Prostate gland (tissue), 2 donors: ENCODE data around the gene RNF168.

Experiments used
- POLR2A ChIP-seq: fragments of 450-650 bp; IDR thresholded peaks from one replicate; pipeline ENCODE4 v1.6.1; 2016; ENCODE audit warnings: antibody characterized with exemption, mild to moderate bottlenecking
- TF ChIP-seq, protein P1 (sequence below), 4 experiments: fragments of 200-600 bp in 2 of 4; fragments of 450-650 bp in 2 of 4; sonication (generic) in 2 of 4; IDR thresholded peaks; 1 replicate in 3 of 4; 2 replicates in 1 of 4; pipeline ENCODE4 v1.5.1; 2016 to 2019; ENCODE audit warnings: antibody characterized with exemption in 4 of 4, mild to moderate bottlenecking in 2 of 4, moderate library complexity in 2 of 4

GRCh38 chr3:196471551-196471950 lies 32.0 kb downstream of the RNF168 start:
- TF ChIP-seq, protein P1, sequence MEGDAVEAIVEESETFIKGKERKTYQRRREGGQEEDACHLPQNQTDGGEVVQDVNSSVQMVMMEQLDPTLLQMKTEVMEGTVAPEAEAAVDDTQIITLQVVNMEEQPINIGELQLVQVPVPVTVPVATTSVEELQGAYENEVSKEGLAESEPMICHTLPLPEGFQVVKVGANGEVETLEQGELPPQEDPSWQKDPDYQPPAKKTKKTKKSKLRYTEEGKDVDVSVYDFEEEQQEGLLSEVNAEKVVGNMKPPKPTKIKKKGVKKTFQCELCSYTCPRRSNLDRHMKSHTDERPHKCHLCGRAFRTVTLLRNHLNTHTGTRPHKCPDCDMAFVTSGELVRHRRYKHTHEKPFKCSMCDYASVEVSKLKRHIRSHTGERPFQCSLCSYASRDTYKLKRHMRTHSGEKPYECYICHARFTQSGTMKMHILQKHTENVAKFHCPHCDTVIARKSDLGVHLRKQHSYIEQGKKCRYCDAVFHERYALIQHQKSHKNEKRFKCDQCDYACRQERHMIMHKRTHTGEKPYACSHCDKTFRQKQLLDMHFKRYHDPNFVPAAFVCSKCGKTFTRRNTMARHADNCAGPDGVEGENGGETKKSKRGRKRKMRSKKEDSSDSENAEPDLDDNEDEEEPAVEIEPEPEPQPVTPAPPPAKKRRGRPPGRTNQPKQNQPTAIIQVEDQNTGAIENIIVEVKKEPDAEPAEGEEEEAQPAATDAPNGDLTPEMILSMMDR (IDR thresholded peaks at IDR 0.05) = no peak
- no peak for TF ChIP-seq POLR2A
